Keratinocyte (primary cell): Measurements from ENCODE around the gene ISG15. TPM values are rescaled to one million over a fixed set of nuclear protein-coding genes. Genes with fewer than 3 reads are reported as not detected.

ENCODE experiments used
- DNase-seq: peaks from one replicate; pipeline ENCODE4 v3.0.0-alpha.2; 2011; ENCODE audit warnings: low read depth, missing footprints, low spot score
- FAIRE-seq: peaks from 2 replicates; lab custom pipeline; 2011; peaks lifted over from hg19 to GRCh38; lab: Jason Lieb, UNC
- H2AFZ ChIP-seq: 2 replicates; pipeline ENCODE4 v1.6.0; 2012; ENCODE audit warnings: low read length, control low read depth, inconsistent platforms; ENCODE audit not compliant: control insufficient read depth
- H3K27ac ChIP-seq: 2 replicates; pipeline ENCODE4 v1.5.1; 2011; ENCODE audit warnings: low read length; ENCODE audit not compliant: control insufficient read depth, insufficient read depth
- H3K27me3 ChIP-seq: 3 replicates; pipeline ENCODE4 v1.6.0; 2011; ENCODE audit warnings: low read length; ENCODE audit not compliant: control insufficient read depth, insufficient read depth; ENCODE audit errors: extremely low read depth
- H3K36me3 ChIP-seq, 2 experiments: 2 replicates in 1 of 2; 3 replicates in 1 of 2; pipeline ENCODE4 v1.5.1; 2011; ENCODE audit warnings: low read length in 2 of 2, mild to moderate bottlenecking in 1 of 2; ENCODE audit not compliant: control insufficient read depth in 2 of 2, insufficient read depth in 2 of 2; ENCODE audit errors: extremely low read depth in 1 of 2
- H3K4me1 ChIP-seq: 3 replicates; pipeline ENCODE4 v1.5.1; 2011; ENCODE audit warnings: low read length; ENCODE audit not compliant: control insufficient read depth, insufficient read depth; ENCODE audit errors: extremely low read depth
- H3K4me2 ChIP-seq: 3 replicates; pipeline ENCODE4 v1.6.0; 2011; ENCODE audit warnings: low read depth, low read length; ENCODE audit not compliant: control insufficient read depth, insufficient read depth; ENCODE audit errors: extremely low read depth
- H3K4me3 ChIP-seq, 3 experiments: fragments of 200-600 bp in 1 of 3; sonication (generic) in 1 of 3; 2 replicates in 2 of 3; 3 replicates in 1 of 3; pipeline ENCODE4 v1.5.1; 2011 to 2016; ENCODE audit warnings: low read length in 3 of 3, mild to moderate bottlenecking in 3 of 3, control low read depth in 2 of 3, inconsistent platforms in 1 of 3, low read depth in 1 of 3, mixed read lengths in 1 of 3, mixed run types in 1 of 3, moderate library complexity in 1 of 3; ENCODE audit not compliant: control insufficient read depth in 2 of 3, insufficient read depth in 2 of 3; ENCODE audit errors: extremely low read depth in 1 of 3
- H3K79me2 ChIP-seq: 2 replicates; pipeline ENCODE4 v1.6.0; 2012; ENCODE audit warnings: low read length; ENCODE audit not compliant: control insufficient read depth, insufficient read depth
- H3K9ac ChIP-seq: 3 replicates; pipeline ENCODE4 v1.6.0; 2011; ENCODE audit warnings: low read length; ENCODE audit not compliant: control insufficient read depth, insufficient read depth; ENCODE audit errors: extremely low read depth
- H3K9me1 ChIP-seq: 3 replicates; pipeline ENCODE4 v1.6.0; 2011; ENCODE audit warnings: low read length; ENCODE audit not compliant: control insufficient read depth, insufficient read depth; ENCODE audit errors: extremely low read depth
- H3K9me3 ChIP-seq: 2 replicates; pipeline ENCODE4 v1.5.1; 2012; ENCODE audit warnings: low read depth, low read length; ENCODE audit not compliant: control insufficient read depth
- H4K20me1 ChIP-seq: 3 replicates; pipeline ENCODE4 v1.6.0; 2011; ENCODE audit warnings: low read length; ENCODE audit not compliant: control insufficient read depth, insufficient read depth; ENCODE audit errors: extremely low read depth
- EZH2 ChIP-seq: IDR thresholded peaks from one replicate; pipeline ENCODE4 v1.6.1; 2012; ENCODE audit warnings: inconsistent platforms, mild to moderate bottlenecking, low read length, moderate library complexity
- dilution Hi-C: fragments of 300-500 bp; cut with MboI; formaldehyde crosslinking; loops from one replicate; pipeline ENCODE4 v1.7.0; 2020; ENCODE audit warnings: low sequenced_read_pairs; ENCODE audit not compliant: extremely low pct_ligation_motif_present
- polyA plus RNA-seq, 5 experiments: library from polyadenylated mRNA; depleted of rRNA in 3 of 5; stranded (reverse) in 3 of 5; stranded (forward) in 1 of 5; unstranded in 1 of 5; fragments of >200 nt; gene quantifications; 1 replicate in 1 of 5; 2 replicates in 3 of 5; 3 replicates in 1 of 5; pipeline versions ENCODE4 v1.2.1 to v1.2.3, GENCODE V29; 2011 to 2012; ENCODE audit warnings: missing spikeins in 2 of 5, low read depth in 1 of 5, low replicate concordance in 1 of 5
- TF ChIP-seq, protein P1 (sequence below), 3 experiments: IDR thresholded peaks in 1 of 3; conservative IDR thresholded peaks in 1 of 3; optimal IDR thresholded peaks in 1 of 3; 2 replicates in 2 of 3; 3 replicates in 1 of 3; pipeline versions ENCODE3 to v1.5.1; 2011; ENCODE audit warnings: low read length in 3 of 3, mild to moderate bottlenecking in 3 of 3, moderate library complexity in 2 of 3, control low read depth in 1 of 3, inconsistent platforms in 1 of 3; ENCODE audit not compliant: insufficient read depth in 2 of 3; ENCODE audit errors: extremely low read depth in 1 of 3

Gene ISG15
- polyA plus RNA-seq, 1 donor (not counting 4 experiments of a cell fraction or from before 2014, with no cell fraction given): 246 TPM

GRCh38 chr1:1045129-1045528 is 31.8 kb downstream of the ISG15 start:
- peaks cover 28% of the 10 kb centered on the region for H4K20me1 ChIP-seq
- peaks cover 34% of the 10 kb centered on the region for H3K79me2 ChIP-seq
- H3K4me3 ChIP-seq: no peak overlapping the region
- dilution Hi-C loops: no loop called here
- DNase-seq (no peak), FAIRE-seq (no peak)
- no peak overlapping the region for H3K27ac ChIP-seq
- peaks cover 34 to 42% of the 10 kb centered on the region in 2 experiments for H3K36me3 ChIP-seq
- H3K9me1 ChIP-seq: peaks cover under 1% of the 10 kb centered on the region
- peaks cover 3% of the 10 kb centered on the region for H3K4me1 ChIP-seq
- no peak overlapping the region for H3K4me2 ChIP-seq
- H3K9ac ChIP-seq: no peak overlapping the region
- H3K27me3 ChIP-seq: no peaks in the 10 kb centered on the region
- H2AFZ ChIP-seq: no peak overlapping the region
- no peak for TF ChIP-seq EZH2
- TF ChIP-seq, protein P1, sequence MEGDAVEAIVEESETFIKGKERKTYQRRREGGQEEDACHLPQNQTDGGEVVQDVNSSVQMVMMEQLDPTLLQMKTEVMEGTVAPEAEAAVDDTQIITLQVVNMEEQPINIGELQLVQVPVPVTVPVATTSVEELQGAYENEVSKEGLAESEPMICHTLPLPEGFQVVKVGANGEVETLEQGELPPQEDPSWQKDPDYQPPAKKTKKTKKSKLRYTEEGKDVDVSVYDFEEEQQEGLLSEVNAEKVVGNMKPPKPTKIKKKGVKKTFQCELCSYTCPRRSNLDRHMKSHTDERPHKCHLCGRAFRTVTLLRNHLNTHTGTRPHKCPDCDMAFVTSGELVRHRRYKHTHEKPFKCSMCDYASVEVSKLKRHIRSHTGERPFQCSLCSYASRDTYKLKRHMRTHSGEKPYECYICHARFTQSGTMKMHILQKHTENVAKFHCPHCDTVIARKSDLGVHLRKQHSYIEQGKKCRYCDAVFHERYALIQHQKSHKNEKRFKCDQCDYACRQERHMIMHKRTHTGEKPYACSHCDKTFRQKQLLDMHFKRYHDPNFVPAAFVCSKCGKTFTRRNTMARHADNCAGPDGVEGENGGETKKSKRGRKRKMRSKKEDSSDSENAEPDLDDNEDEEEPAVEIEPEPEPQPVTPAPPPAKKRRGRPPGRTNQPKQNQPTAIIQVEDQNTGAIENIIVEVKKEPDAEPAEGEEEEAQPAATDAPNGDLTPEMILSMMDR (optimal IDR thresholded peaks at IDR 0.05 in 1 of 3, IDR thresholded peaks at IDR 0.05 in 1 of 3, conservative IDR thresholded peaks at IDR 0.05 in 1 of 3; ENCODE audit: extremely low read depth in 1 of 3, insufficient read depth in 2 of 3, low read length in 3 of 3): no peak
- H3K9me3 ChIP-seq: no peaks in the 10 kb centered on the region

DNA sequence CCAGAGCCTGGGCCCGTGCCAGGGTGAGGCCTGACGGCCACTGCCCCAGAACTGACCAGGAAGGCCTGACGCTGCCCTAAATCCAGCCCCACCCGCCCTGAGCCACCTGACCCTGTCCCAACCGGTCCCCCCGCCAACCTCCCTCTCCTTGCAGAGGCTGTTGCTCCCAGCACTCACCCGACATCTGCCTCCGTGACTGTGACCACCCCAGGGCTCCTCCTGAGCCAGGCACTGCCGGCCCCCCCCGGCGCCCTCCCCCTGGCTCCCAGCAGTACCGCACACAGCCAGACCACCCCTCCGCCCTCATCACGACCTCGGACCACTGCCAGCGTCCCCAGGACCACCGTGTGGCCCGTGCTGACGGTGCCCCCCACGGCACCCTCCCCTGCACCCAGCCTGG is 32.9 kb downstream of the ISG15 start:
- Histone ChIP-seq H3K27ac (no peak overlapping the region), H3K27me3 (no peaks in the 10 kb centered on the region), H3K4me2 (no peak overlapping the region), H3K9me3 (no peaks in the 10 kb centered on the region), H4K20me1 (peaks cover 25% of the 10 kb centered on the region), H3K4me1 (no peaks in the 10 kb centered on the region), H2AFZ (no peak overlapping the region), H3K36me3 (peaks cover 37 to 46% of the 10 kb centered on the region in 2 experiments), H3K9ac (no peak overlapping the region), H3K79me2 (peaks cover 32% of the 10 kb centered on the region), H3K4me3 (no peak overlapping the region), H3K9me1 (no peaks in the 10 kb centered on the region)
- no peak for TF ChIP-seq EZH2
- TF ChIP-seq, protein P1 (optimal IDR thresholded peaks at IDR 0.05 in 1 of 3, IDR thresholded peaks at IDR 0.05 in 1 of 3, conservative IDR thresholded peaks at IDR 0.05 in 1 of 3; ENCODE audit: extremely low read depth in 1 of 3, insufficient read depth in 2 of 3, low read length in 3 of 3): no peak
- dilution Hi-C loops: no loop called here
- DNase-seq: no peak
- no peak for FAIRE-seq
